Glutamatergic neuron (in vitro differentiated cells): Measurements from ENCODE around the gene PLEKHA7. TPM values are rescaled to one million over a fixed set of nuclear protein-coding genes. Genes with fewer than 3 reads are reported as not detected.
"Not testable (repeated sequence)": the region's sequence is repeated elsewhere in the genome, so short reads cannot be mapped to it uniquely, and the experiment has no call there.

Experiments used
- DNase-seq: peaks from one replicate; pipeline ENCODE4 v3.0.0; 2022
- H3K27ac Mint-ChIP-seq: one replicate; pipeline ENCODE4 v1.8.0; 2020; ENCODE audit warnings: mild to moderate bottlenecking, mixed read lengths, inconsistent platforms; ENCODE audit not compliant: unreplicated experiment
- H3K27me3 Mint-ChIP-seq: one replicate; pipeline ENCODE4 v1.8.0; 2020; ENCODE audit warnings: mild to moderate bottlenecking, moderate library complexity, mixed read lengths, inconsistent platforms; ENCODE audit not compliant: unreplicated experiment
- H3K36me3 Mint-ChIP-seq: one replicate; pipeline ENCODE4 v1.8.0; 2020; ENCODE audit warnings: mild to moderate bottlenecking, mixed read lengths, inconsistent platforms; ENCODE audit not compliant: unreplicated experiment
- H3K4me1 Mint-ChIP-seq: one replicate; pipeline ENCODE4 v1.8.0; 2020; ENCODE audit warnings: mild to moderate bottlenecking, low read depth, mixed read lengths, inconsistent platforms; ENCODE audit not compliant: unreplicated experiment
- H3K4me3 Mint-ChIP-seq: one replicate; pipeline ENCODE4 v1.8.0; 2020; ENCODE audit warnings: mild to moderate bottlenecking, mixed read lengths, inconsistent platforms; ENCODE audit not compliant: unreplicated experiment
- H3K9me3 Mint-ChIP-seq: one replicate; pipeline ENCODE4 v1.8.0; 2020; ENCODE audit warnings: mild to moderate bottlenecking, moderate library complexity, mixed read lengths, inconsistent platforms; ENCODE audit not compliant: unreplicated experiment
- total RNA-seq: library from RNA; stranded (reverse); fragmentation: NEBNext Ultra II Directional; extraction: Animal tissue kit (Norgen Biotek cat#: 25700); gene quantifications from one replicate; pipeline ENCODE4 v1.2.1, GENCODE V29; 2021; ENCODE audit not compliant: unreplicated experiment
- TF ChIP-seq, protein P1 (sequence below): fragments of 200-600 bp; sonication (generic); IDR thresholded peaks from one replicate; pipeline ENCODE4 v1.5.0; 2021; ENCODE audit not compliant: partially characterized antibody, unreplicated experiment

Gene PLEKHA7
- total RNA-seq, 1 donor from 2014 or later: 5.7 TPM

DNA sequence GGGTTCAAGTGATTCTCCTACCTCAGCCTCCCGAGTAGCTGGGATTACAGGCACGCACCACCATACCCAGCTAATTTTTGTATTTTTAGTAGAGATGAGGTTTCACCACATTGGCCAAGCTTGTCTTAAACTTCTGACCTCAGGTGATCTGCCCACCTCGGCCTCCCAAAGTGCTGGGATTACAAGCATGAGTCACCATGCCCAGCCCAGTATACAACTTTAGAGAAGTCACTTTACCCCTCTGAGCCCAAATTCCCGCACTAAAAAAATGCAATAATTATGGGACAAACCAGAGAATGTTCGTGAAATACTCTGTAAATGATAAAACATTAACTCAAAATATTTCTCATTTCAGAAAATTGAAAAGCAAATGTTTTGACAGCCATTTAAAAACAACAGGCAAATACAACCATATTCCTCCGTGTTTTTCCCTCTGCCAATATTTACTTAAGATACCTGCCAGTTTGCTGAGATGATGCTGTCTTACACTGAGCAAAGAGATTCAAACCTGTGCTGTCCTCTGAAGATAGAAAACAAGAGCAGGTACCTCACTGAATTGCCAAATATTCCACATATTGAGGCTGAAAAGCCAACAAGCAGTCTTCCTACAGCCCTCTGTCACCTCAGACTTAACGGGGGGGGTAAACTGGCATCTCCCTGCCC, 9.6 kb downstream of the PLEKHA7 start:
- Mint-ChIP-seq H3K4me3 (no peak overlapping the region), H3K36me3 (peaks cover 4% of the 10 kb centered on the region), H3K27me3 (peaks cover 3% of the 10 kb centered on the region), H3K27ac (no peak overlapping the region), H3K4me1 (no peaks in the 10 kb centered on the region), H3K9me3 (no peaks in the 10 kb centered on the region)
- DNase-seq: no peak
- TF ChIP-seq, protein P1, sequence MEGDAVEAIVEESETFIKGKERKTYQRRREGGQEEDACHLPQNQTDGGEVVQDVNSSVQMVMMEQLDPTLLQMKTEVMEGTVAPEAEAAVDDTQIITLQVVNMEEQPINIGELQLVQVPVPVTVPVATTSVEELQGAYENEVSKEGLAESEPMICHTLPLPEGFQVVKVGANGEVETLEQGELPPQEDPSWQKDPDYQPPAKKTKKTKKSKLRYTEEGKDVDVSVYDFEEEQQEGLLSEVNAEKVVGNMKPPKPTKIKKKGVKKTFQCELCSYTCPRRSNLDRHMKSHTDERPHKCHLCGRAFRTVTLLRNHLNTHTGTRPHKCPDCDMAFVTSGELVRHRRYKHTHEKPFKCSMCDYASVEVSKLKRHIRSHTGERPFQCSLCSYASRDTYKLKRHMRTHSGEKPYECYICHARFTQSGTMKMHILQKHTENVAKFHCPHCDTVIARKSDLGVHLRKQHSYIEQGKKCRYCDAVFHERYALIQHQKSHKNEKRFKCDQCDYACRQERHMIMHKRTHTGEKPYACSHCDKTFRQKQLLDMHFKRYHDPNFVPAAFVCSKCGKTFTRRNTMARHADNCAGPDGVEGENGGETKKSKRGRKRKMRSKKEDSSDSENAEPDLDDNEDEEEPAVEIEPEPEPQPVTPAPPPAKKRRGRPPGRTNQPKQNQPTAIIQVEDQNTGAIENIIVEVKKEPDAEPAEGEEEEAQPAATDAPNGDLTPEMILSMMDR: no peak

DNA sequence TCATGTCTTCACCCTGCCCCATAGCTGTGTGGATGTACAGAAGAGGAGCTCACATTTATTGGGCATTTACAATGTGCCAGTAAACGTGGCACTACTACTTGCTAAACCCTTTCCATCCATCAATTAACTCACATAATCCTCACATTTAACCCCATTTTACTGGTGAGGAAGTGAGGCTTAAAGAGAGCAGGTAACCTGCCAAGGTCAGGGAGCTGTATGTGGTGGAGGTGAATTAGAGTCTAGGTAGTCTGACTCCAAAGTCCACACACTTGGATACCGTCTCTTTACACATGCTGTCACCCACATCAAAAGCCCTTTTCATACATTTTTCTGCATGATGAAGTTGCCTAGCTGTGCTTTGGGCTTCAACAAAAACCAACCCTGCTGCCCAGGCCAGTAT, 10.8 kb downstream of the PLEKHA7 start:
- no peak for DNase-seq
- Mint-ChIP-seq H3K36me3 (peaks cover 4% of the 10 kb centered on the region), H3K27ac (no peak overlapping the region), H3K4me1 (no peaks in the 10 kb centered on the region), H3K27me3 (peaks cover 2% of the 10 kb centered on the region), H3K4me3 (no peak overlapping the region), H3K9me3 (no peaks in the 10 kb centered on the region)
- TF ChIP-seq, protein P1: no peak

- TF ChIP-seq, protein P1: no peak
- no peak overlapping the region for H3K27ac Mint-ChIP-seq
- no peak for DNase-seq
- no peaks in the 10 kb centered on the region for H3K4me1 Mint-ChIP-seq
- H3K9me3 Mint-ChIP-seq: no peaks in the 10 kb centered on the region
- H3K27me3 Mint-ChIP-seq: peaks cover 3% of the 10 kb centered on the region
- no peak overlapping the region for H3K4me3 Mint-ChIP-seq
- peaks cover 4% of the 10 kb centered on the region for H3K36me3 Mint-ChIP-seq
These were observed 11.7 kb downstream of the PLEKHA7 start for GRCh38 chr11:17002543-17002942.

DNA sequence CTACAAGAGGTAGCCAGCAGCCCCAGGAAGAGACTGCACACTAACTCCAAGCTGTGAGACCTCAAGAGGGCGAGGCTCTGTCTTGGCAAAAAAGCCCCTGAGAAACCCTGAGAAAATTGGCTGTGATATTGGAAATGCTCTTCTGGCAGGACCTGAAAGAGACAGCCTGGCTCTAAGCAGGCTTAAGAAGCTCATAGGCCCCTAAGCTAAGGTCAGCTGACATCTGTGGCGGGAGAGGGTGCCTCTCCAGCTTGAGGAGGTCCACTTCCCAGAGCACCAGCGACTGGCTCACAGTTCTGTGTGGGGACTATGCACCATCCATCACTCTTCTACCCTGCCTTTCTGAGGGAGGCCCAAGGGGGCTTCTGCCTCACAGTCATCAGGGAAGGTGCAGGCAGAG, 12.4 kb downstream of the PLEKHA7 start:
- H3K9me3 Mint-ChIP-seq: no peaks in the 10 kb centered on the region
- H3K27ac Mint-ChIP-seq: no peak overlapping the region
- no peak for DNase-seq
- H3K4me3 Mint-ChIP-seq: no peak overlapping the region
- TF ChIP-seq, protein P1: no peak
- no peaks in the 10 kb centered on the region for H3K4me1 Mint-ChIP-seq
- H3K27me3 Mint-ChIP-seq: peaks cover 3% of the 10 kb centered on the region
- peaks cover 4% of the 10 kb centered on the region for H3K36me3 Mint-ChIP-seq

- TF ChIP-seq, protein P1: no peak
- Mint-ChIP-seq H3K4me3 (no peak overlapping the region), H3K27ac (no peak overlapping the region), H3K4me1 (no peaks in the 10 kb centered on the region), H3K27me3 (peaks cover 3% of the 10 kb centered on the region), H3K36me3 (peaks cover 4% of the 10 kb centered on the region), H3K9me3 (no peaks in the 10 kb centered on the region)
- no peak for DNase-seq
These were observed 13.2 kb downstream of the PLEKHA7 start for GRCh38 chr11:17000987-17001386.

DNA sequence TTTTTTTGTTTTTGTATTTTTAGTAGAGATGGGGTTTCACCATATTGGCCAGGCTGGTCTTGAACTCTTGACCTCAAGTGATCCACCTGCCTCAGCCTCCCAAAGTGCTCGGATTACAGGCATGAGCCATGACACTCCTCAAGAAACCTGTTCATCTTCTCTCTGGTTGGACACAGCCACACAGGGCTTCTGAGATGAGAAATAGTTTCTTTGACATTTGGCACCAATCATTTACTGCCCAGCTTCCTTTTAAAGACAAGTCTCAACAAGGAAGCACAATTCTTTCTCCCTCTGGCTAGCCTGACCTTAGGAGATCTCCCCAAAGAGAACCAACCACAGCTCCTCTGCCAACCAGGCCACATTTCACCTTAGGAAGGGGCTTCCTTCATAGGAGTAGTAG, 14.0 kb downstream of the PLEKHA7 start:
- not testable (repeated sequence) for H3K9me3 Mint-ChIP-seq, H3K36me3 Mint-ChIP-seq, H3K27me3 Mint-ChIP-seq, H3K4me3 Mint-ChIP-seq, DNase-seq, H3K4me1 Mint-ChIP-seq, H3K27ac Mint-ChIP-seq
